PFSK-1 (cell line): ENCODE data around the gene PWWP2B. TPM values are rescaled to one million over a fixed set of nuclear protein-coding genes. Genes with fewer than 3 reads are reported as not detected.

ENCODE experiments used
- FOXP2 ChIP-seq: optimal IDR thresholded peaks from 2 replicates; pipeline ENCODE3; 2011; ENCODE audit warnings: borderline replicate concordance, control low read depth, inconsistent platforms; ENCODE audit not compliant: insufficient read depth; ENCODE audit errors: extremely low read length, extremely low read depth
- POLR2AphosphoS5 ChIP-seq: IDR thresholded peaks from 2 replicates; pipeline ENCODE4 v1.6.1; 2012; ENCODE audit warnings: low read depth, mild to moderate bottlenecking, control low read depth, low read length, moderate library complexity
- SIN3A ChIP-seq: IDR thresholded peaks from 2 replicates; pipeline ENCODE4 v1.6.1; 2012; ENCODE audit warnings: mild to moderate bottlenecking, low read length, moderate library complexity, borderline replicate concordance; ENCODE audit not compliant: insufficient read depth
- TAF1 ChIP-seq: IDR thresholded peaks from 2 replicates; pipeline ENCODE4 v1.6.1; 2012; ENCODE audit warnings: low read length, control low read depth, borderline replicate concordance; ENCODE audit not compliant: insufficient read depth
- polyA plus RNA-seq: library from polyadenylated mRNA; unstranded; fragments of >200 nt; gene quantifications from one replicate; pipeline ENCODE4 v1.2.1, GENCODE V29; 2012; ENCODE audit warnings: low read depth, missing spikeins; ENCODE audit not compliant: insufficient read length
- TF ChIP-seq, protein P1 (sequence below), 2 experiments: IDR thresholded peaks; 2 replicates each; pipeline versions ENCODE4 v1.6.1 to v1.8.0; 2011 to 2012; ENCODE audit warnings: low read depth in 2 of 2, low read length in 2 of 2, control low read depth in 1 of 2, inconsistent platforms in 1 of 2, mild to moderate bottlenecking in 1 of 2, moderate library complexity in 1 of 2; ENCODE audit not compliant: insufficient read depth in 1 of 2

The PWWP2B gene
- polyA plus RNA-seq = 36.4 TPM

GRCh38 chr10:132397036-132397541 lies at the start of gene PWWP2B:
PWWP2B (plus strand) TSS chr10:132397200; CDS start chr10:132397227, 27 bp downstream.
- TF ChIP-seq TAF1 (no peak), POLR2AphosphoS5 (no peak), FOXP2 (no peak), SIN3A (no peak)
- TF ChIP-seq, protein P1, sequence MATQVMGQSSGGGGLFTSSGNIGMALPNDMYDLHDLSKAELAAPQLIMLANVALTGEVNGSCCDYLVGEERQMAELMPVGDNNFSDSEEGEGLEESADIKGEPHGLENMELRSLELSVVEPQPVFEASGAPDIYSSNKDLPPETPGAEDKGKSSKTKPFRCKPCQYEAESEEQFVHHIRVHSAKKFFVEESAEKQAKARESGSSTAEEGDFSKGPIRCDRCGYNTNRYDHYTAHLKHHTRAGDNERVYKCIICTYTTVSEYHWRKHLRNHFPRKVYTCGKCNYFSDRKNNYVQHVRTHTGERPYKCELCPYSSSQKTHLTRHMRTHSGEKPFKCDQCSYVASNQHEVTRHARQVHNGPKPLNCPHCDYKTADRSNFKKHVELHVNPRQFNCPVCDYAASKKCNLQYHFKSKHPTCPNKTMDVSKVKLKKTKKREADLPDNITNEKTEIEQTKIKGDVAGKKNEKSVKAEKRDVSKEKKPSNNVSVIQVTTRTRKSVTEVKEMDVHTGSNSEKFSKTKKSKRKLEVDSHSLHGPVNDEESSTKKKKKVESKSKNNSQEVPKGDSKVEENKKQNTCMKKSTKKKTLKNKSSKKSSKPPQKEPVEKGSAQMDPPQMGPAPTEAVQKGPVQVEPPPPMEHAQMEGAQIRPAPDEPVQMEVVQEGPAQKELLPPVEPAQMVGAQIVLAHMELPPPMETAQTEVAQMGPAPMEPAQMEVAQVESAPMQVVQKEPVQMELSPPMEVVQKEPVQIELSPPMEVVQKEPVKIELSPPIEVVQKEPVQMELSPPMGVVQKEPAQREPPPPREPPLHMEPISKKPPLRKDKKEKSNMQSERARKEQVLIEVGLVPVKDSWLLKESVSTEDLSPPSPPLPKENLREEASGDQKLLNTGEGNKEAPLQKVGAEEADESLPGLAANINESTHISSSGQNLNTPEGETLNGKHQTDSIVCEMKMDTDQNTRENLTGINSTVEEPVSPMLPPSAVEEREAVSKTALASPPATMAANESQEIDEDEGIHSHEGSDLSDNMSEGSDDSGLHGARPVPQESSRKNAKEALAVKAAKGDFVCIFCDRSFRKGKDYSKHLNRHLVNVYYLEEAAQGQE (IDR thresholded peaks at IDR 0.05; ENCODE audit: insufficient read depth in 1 of 2, low read depth in 2 of 2, low read length in 2 of 2) = no peak

DNA sequence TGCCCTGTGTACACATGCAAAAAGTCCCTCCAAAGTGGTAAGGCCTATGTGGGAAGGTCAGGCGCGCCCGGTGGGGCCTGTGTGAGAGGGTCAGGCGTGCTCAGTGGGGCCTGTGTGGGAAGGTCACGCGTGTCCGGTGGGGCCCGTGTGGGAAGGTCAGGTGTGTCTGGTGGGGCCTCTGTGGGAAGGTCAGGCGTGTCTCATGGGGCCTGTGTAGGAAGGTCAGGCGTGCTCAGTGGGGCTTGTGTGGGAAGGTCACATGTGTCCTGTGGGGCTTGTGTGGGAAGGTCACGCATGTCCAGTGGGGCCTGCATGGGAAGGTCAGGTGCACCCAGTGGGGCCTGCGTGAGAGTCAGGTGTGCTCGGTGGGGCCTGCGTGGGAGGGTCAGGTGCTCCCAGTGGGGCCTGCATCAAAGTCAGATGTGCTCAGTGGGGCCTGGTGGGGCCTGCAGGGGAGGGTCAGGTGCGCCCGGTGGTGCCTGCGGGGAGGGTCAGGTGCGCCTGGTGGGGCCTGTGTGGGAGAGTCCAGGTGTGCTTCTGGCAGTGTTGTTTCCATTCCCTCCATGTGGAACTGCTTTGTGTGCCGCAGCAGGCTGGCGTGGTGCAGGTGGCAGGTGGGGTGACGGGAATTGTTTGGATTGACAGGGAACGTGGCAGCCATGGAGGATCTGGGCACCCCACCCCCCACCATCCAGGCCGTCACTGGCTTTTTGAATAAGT lies 49.6 kb upstream of the PWWP2B start:
- TF ChIP-seq FOXP2 (no peak), SIN3A (no peak), POLR2AphosphoS5 (no peak), TAF1 (no peak)
- TF ChIP-seq, protein P1 (IDR thresholded peaks at IDR 0.05; ENCODE audit: insufficient read depth in 1 of 2, low read depth in 2 of 2, low read length in 2 of 2) = no peak

GRCh38 chr10:132347931-132348267 lies 49.1 kb upstream of the PWWP2B start:
- no peak for TF ChIP-seq SIN3A
- TF ChIP-seq TAF1 = no peak
- TF ChIP-seq, protein P1 (IDR thresholded peaks at IDR 0.05; ENCODE audit: insufficient read depth in 1 of 2, low read depth in 2 of 2, low read length in 2 of 2) = no peak
- no peak for TF ChIP-seq FOXP2
- no peak for TF ChIP-seq POLR2AphosphoS5

DNA sequence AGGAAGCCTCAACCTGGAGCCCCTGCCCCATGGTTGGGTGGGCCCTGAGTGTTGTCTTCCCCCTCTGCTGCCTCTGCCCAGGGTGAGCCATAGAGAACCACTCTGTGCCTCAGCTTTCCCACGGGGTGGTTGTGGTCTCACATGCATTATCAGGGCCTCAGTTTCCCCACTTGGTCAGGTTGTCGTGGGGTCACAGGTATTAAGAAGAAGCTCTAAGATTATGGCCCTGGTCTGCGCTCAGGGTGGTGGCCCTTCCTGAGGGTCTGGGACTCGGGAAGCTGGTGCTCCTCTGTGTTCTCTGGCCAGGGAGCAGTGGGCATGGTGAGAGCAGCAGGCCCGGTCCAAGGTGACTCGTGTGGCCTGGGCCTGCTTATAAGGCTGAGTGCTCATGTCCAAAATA lies 47.2 kb upstream of the PWWP2B start:
- TF ChIP-seq SIN3A = no peak

DNA sequence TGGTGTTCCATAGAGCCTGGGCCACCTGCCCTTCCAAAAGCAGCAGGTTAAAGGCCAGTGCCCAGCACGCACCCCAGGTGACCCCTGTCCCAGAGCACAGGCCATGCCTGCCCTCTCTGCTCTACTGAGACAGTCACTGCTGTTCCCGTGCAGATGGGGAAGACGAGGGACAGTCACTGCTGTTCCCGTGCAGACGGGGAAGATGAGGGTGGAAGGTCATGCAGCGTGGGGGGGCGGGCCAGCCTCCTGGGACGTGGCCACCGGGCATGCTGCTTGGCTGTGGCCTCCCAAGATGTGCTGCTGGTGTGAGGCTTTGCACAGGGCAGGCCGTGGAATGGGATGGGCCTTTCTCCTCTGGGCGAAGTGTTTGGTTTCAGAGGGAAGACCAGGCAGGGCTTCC lies 46.6 kb upstream of the PWWP2B start:
- TF ChIP-seq SIN3A (no peak), POLR2AphosphoS5 (no peak), TAF1 (no peak), FOXP2 (no peak)
- TF ChIP-seq, protein P1 (IDR thresholded peaks at IDR 0.05; ENCODE audit: insufficient read depth in 1 of 2, low read depth in 2 of 2, low read length in 2 of 2) = no peak
